NOMO-1 (cell line): Measurements from ENCODE around the gene EPHB4.

Experiments used
- DNase-seq, 2 experiments: peaks; one replicate each; lab custom pipeline; 2025; ENCODE audit not compliant: unreplicated experiment in 2 of 2; lab: John Stamatoyannopoulos, UW

Gene EPHB4

GRCh38 chr7:100827330-100828226 is at the start of gene EPHB4:
Gene EPHB4, minus strand, starts transcription at chr7:100827523. Its CDS starts 493 bp downstream, at chr7:100827030.
- DNase-seq = peak; percentile 35 to 58

GRCh38 chr7:100875356-100875751 is 48.0 kb upstream of the EPHB4 start:
- DNase-seq = peak in 1 of 2 experiments; percentile 34

- peak; percentile 99 for DNase-seq
Measured at GRCh38 chr7:100874577-100875355, 47.4 kb upstream of the EPHB4 start, which contains the start of gene SRRT. Gene SRRT, plus strand, starts transcription at chr7:100875103. Its CDS starts 488 bp downstream, at chr7:100875591.

GRCh38 chr7:100874300-100874576 is 46.9 kb upstream of the EPHB4 start:
- no peak for DNase-seq

GRCh38 chr7:100873599-100874299 is 46.4 kb upstream of the EPHB4 start:
- no peak for DNase-seq

GRCh38 chr7:100867776-100868485 is 40.6 kb upstream of the EPHB4 start:
- no peak for DNase-seq

GRCh38 chr7:100867040-100867775 is 39.9 kb upstream of the EPHB4 start, which contains the start of gene TRIP6:
Gene TRIP6, plus strand, starts transcription at chr7:100867387. Its CDS starts 111 bp downstream, at chr7:100867498.
- DNase-seq = no peak

GRCh38 chr7:100866729-100867039 is 39.4 kb upstream of the EPHB4 start:
- DNase-seq = no peak

- DNase-seq = no peak
Measured at GRCh38 chr7:100865938-100866728, 38.8 kb upstream of the EPHB4 start.

- DNase-seq = no peak
Measured at GRCh38 chr7:100865372-100865911, 38.1 kb upstream of the EPHB4 start.

- DNase-seq = no peak
Measured at GRCh38 chr7:100864263-100864845, 37.0 kb upstream of the EPHB4 start.

GRCh38 chr7:100863406-100863950 is 36.2 kb upstream of the EPHB4 start:
- DNase-seq = no peak

GRCh38 chr7:100861616-100861985 is 34.3 kb upstream of the EPHB4 start:
- DNase-seq = no peak

GRCh38 chr7:100860702-100861615 is 33.6 kb upstream of the EPHB4 start:
- no peak for DNase-seq

- no peak for DNase-seq
Measured at GRCh38 chr7:100859856-100860255, 32.5 kb upstream of the EPHB4 start.

- no peak for DNase-seq
Measured at GRCh38 chr7:100856871-100857282, 29.6 kb upstream of the EPHB4 start.

GRCh38 chr7:100855515-100855914 is 28.2 kb upstream of the EPHB4 start:
- no peak for DNase-seq
